T-helper 1 cell (primary cell): ENCODE measurements around the gene OR4C45.
"Not testable (repeated sequence)": the region's sequence is repeated elsewhere in the genome, so short reads cannot be mapped to it uniquely, and the experiment has no call there.

Source experiments
- DNase-seq, 5 donors: peaks; one replicate each; pipeline ENCODE4 v3.0.0-alpha.2; 2012 to 2020
- total RNA-seq, 4 donors: gene quantifications; one replicate each; lab custom pipeline; 2026; lab: John Stamatoyannopoulos, UW

The OR4C45 gene
- total RNA-seq, result 0 reads per million in 4 donors

DNA sequence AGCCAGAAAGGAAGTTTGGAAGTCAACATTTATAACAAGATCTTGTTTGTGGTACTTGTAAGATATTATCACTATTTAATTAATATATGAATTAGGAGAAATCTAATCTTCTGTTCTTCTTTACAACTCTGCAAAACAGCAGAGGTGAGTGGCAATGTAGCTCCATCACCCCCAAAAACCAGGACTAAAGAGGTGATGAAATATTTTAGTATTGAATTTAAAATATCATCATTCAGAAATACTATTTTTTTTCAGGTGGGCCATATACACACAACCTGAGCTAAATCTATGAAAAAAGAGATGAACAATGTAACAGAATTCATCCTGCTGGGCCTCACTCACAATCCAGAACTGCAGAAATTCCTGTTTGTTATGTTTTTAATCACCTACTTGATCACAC is at the start of gene OR4C45:
Gene OR4C45 (plus strand): TSS at position 301 of the 400 bp plus-strand sequence.
- DNase-seq, result no peak

DNA sequence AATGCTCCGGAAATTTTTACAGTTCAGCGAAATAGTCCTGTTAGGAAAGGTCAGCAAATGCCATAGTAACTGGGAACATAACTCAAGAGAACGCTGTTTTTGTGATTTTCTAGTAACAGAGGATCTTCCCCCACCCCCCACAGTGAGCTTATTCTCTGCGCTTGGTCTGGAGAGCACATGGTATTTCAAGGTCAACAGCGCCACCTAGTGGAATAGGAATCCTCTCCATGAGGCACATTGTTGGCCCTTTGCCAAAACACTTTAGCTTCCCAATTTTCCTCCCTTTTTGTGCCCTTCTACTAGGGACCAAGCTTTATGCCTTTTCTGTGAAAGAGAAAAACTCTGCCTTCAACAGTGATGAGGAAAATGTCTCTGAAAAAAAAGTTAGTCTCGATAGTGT is 37.1 kb upstream of the OR4C45 start:
- peak in 2 of 5 donors; percentile 11 to 23 for DNase-seq

DNA sequence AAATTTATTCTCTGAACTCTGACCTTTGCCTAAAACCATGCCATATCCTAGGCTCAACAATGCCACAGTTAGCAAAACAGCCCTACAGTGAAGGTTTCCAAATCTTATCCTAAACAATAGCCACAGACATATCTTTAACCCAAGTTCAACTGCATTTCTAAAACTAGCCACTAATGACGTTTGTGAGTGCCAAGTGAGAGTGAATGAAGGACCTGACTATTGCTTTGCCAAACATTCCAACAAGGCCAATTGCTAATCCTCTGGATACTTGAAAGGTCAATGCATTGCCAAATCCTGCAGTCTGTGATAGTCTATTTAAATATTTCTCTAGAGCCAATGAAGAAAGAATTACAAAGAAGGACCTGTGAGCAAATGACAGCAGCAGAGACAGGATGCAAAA is 2.5 kb upstream of the OR4C45 start:
- no peak for DNase-seq

DNA sequence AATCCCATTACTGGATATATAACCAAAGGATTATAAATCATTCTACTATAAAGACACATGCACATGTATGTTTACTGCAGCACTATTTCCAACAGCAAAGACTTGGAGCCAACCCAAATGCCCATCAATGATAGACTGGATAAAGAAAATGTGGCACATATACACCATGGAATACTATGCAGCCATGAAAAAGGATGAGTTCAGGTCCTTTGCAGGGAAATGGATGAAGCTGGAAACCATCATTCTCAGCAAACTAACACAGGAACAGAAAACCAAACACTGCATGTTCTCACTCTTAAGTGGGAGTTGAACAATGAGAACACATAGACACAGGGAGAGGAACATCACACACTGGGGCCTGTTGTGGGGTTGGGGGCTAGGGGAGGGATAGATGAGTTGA is 3.6 kb downstream of the OR4C45 start:
- DNase-seq, result not testable (repeated sequence)

DNA sequence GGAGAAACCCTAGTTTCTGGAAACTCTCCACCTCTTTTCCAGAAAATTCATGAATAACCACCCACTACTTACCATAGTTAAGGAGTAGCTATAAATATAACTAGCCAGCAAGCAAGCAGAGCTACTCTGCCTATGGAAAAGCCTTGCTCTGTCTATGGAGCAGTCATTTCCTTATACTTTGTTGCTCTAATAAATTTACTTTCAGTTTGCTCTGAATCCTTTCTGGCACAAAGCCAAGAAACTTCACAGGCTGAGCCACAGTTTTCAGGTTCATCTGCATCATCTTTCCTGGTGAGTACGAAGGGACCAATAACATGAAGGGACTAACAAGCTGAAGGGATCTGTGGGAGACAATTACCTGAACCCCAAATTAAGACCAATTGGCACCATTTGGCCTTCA is 4.6 kb downstream of the OR4C45 start:
- DNase-seq, result no peak

DNA sequence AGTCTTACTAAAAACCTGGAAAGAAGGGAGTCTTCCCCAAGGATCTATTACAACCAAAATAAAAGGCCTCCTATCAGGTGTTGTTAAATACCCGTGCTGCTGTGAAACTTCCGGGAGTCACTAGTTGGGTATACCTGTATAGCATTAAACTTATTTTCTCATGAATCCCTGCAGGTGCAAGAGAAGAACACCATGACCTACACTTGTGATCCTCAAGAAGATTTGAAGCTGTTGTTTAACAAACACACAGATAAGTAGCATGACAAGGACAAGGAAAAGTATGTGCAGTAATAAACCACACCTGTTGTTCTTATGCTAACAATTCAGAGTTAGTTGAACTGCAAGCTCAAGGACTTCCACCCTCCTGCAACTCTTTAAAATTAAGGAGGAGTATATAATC is 12.0 kb downstream of the OR4C45 start:
- DNase-seq, result no peak

DNA sequence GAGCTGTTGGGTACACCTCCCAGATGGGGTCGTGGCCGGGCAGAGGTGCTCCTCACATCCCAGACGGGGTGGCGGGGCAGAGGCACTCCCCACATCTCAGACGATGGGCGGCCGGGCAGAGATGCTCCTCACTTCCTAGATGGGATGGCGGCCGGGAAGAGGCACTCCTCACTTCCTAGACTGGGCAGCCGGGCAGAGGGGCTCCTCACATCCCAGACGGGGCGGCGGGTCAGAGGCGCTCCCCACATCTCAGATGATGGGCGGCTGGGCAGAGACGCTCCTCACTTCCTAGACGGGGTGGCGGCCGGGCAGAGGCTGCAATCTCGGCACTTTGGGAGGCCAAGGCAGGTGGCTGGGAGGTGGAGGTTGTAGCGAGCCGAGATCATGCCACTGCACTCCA is 30.4 kb downstream of the OR4C45 start:
- not testable (repeated sequence) for DNase-seq

DNA sequence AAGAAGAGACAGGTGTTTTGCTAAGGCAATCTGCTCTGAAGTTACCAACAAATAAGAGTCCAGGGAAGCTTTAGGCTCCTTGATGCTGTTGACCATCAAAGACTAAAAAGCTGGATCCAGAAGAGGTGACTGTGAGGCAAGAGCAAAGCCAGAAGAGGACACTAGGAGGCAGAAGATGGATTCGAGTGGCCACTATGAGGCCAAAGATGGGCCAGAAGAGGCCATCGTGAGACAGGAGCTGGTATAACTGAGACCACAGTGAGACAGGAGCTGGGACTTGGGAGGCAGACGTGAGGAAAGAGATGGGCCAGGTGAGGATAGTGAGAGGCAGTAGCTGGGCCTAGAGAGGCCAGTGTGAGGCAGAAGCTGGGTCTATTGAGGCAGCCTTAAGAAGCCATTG is 37.7 kb downstream of the OR4C45 start:
- no peak for DNase-seq

DNA sequence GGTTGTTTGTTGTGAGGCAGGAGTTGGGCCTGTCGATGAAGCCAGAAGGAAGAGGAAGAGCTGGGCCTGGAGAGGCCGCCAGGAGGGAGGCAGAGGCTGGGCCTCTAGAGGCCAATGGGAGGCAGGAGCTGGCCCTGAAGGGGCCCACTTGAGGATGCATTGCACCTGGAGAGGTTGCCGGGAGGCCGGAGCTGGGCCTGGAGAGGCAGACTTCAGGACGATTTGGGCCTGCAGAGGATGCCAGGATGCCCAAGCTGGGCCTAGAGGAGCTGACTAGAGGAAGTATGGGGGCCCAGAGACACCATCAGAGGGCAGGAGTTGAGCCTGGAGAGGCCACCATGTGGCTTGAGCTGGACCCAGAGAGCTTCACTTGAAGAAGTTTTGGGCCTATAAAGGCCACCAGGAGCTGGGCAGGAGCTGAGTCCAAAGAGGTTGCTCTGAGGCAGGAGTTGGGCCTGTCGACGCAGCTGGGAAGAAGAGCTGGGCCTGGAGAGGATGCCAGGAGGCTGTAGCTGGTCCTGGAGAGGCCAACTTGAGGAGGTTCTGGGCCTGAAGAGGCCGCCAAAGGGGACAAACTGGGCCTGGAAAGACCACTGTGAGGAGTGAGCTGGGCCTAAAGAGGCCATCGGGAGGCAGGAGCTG is 39.0 kb downstream of the OR4C45 start:
- DNase-seq, result no peak

DNA sequence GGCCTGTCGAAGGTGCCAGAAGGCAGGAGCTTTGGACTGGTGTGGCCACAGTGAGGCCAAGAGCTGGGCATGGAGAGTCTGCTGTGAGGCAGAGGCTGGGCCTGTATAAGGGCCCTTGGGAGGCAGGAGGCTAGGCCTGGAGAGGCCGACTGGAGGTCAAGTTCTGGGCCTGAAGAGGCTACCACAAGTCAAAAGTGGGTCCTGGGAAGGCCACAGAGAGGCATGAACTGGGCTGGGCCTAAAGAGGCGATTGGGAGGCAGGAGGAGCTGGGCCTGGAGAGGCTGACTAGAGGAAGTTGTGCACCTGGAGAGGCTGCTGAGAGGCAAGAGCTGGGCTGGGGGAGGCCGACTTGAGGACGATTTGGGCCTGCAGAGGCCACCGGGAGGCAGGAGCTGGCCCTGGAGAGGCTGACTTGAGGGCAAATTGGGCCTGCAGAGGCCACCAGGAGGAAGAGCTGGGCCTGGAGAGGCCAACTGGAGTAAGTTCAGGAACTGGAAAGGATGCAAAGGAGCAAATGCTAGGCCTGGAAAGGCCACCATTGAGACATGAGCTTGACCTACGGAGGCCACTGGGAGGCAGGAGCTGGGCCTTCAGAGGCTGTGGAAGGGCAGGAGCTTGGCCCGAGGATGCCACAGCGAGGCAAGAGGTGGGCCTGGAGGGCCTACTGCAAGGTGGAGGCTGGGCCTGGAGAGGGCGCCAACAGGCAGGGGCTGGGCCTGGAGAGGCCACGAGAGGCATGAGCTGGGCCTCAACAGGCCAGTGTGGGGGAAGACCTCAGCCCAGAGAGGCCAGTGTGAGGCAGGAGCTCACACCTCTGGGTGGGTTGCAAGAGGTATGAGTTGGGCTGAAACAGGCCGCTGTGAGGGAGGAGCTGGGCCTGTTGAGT is 39.8 kb downstream of the OR4C45 start:
- DNase-seq, result no peak

DNA sequence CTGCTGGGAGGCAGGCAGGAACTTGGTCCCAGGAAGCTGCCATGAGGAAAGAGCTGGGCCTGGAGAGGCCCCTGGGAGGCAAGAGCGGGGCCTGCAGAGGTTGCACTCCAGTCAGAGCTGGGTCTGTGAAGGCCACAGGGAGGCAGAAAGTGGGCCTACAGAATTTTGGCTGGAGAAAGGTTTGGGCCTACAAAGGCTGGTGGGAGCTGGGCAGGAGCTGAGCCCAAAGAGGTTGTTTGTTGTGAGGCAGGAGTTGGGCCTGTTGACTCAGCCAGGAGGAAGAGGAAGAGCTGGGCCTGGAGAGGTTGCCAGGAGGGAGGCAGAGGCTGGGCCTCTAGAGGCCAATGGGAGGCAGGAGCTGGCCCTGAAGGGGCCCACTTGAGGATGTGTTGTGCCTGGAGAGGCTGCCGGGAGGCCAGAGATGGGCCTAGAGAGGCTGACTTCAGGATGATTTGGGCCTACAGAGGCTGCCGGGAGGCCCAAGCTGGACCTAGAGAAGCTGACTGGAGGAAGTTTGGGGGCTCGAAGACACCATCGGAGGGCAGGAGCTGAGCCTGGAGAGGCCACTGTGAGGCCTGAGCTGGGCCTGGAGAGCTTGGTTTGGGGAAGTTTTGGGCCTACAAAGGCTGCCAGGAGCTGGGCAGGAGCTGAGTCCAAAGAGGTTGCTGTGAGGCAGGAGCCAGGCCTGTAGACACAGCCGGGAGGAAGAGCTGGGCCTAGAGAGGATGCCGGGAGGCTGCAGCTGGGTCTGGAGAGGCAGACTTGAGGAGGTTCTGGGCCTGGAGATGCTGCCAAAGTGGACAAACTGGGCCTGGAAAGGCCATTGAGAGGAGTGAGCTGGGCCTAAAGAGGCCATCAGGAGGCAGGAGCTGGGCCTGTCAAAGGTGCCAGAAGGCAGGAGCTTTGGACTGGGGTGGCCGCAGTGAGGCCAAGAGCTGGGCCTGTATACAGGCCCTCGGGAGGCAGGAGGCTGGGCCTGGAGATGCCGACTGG is 40.7 kb downstream of the OR4C45 start:
- no peak for DNase-seq

DNA sequence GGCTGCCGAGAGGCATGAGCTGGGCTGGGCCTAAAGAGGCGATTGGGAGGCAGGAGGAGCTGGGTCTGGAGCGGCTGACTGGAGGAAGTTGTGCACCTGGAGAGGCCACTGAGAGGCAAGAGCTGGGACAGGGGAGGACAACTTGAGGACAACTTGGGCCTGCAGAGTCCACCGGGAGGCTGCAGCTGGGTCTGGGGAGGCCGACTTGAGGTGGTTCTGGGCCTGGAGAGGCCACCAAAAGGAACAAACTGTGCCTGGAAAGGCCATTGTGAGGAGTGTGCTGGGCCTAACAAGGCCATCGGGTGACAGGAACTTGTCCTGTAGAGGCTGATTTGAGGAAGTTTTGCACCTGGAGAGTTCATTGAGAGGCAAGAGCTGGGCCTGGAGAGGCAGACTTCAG is 41.5 kb downstream of the OR4C45 start:
- no peak for DNase-seq

DNA sequence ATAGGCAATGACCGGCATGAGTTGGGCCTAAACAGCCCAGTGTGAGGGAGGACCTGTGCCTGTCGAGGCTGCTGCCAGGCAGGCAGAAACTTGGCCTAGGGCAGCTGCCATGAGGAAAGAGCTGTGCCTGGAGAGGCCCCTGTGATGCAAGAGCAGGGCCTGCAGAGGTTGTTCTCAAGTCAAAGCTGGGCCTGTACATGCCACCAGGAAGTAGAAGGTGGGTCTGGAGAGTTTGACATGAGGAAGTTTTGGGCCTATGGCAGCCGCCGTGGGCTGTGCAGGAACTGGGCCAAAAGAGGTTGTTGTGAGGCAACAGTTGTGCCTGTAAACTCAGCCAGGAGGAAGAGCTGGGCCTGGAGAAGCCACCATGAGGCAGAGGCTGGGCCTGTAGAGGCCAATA is 43.2 kb downstream of the OR4C45 start:
- no peak for DNase-seq

DNA sequence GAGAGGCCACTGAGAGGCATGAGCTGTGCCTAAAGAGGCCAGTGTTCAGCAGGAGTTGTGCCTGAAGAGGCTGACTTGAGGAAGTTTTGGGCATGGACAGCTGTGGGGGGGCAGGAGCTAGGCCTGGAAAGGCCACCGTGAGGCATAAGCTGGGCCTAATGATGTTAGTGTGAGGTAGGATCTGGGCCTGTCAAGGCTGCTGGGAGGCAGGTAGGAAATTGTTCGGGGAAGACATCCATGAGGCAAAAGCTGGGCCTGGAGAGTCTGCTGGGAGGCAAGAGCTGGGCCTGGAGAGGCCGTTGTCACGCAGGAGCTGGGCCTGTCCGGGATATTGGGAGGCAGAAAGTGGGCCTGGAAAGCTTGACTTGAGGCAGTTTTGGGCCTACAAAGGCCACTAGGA is 44.9 kb downstream of the OR4C45 start:
- no peak for DNase-seq

DNA sequence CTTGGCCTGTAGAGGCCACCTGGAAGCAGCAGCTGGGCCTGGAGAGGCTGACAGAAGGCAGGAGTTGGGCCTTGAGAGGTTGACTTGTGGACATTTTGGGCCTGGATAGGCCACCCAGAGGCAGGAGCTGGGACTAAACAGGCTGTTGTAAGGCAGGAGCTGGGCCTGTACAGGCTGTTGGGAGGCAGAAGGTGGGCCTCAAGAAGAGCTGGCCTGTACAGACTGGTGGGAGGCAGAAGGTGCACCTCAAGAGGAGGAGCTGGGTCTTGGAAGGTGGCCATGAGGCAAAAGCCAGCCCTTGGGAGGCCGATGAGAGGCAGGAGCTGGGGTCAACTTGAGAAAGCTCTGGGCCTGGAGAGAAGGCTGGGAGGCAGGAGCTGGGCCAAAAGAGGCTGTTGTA is 45.3 kb downstream of the OR4C45 start:
- no peak for DNase-seq

DNA sequence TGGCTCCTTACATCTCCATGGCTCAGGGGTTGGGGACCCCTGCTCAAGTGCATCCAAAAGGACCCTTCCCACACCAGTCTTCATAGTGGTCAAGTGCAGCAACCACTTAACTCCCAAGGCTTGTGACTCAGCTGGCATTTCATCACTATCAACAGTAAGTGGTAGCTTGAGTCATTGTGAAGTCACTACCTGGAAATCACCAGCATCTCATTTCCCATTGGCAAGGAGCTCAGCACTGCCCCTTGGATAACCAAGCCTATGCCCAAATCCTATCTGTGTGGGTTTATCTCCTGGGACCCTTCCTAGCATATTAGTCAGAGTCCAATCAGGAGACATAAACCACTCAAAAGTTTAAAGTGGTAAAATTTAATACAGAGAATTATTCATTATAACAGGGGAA is 46.3 kb downstream of the OR4C45 start:
- not testable (repeated sequence) for DNase-seq

DNA sequence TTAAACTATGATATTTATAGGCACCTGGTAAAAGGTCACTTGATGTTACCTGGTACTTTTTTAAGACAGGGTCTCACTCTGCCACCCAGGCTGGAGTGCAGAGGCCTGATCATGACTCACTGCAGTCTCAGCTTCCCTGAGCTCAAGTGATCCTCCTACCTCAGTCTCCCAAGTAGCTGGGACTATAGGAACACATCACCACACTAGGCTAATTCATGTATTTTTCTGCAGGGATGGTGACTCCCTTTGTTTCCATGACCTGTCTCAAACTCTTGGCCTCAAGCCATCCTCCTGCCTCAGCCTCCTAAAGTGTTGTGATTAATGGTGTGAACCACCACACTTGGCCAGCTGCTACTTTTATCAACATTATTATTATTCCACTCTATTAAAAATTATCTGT is 47.6 kb downstream of the OR4C45 start:
- DNase-seq, result no peak
